SK-N-SH treated with all-trans-retinoic acid at 6 μM for 48 hours (cell line): ENCODE results near the gene PDK4.

ENCODE experiments used
- CSDC2 ChIP-seq: fragments of 250-450 bp; sonication (Bioruptor Pico); IDR thresholded peaks from 2 replicates; pipeline ENCODE4 v1.5.0; 2020; ENCODE audit warnings: mild to moderate bottlenecking, moderate library complexity
- GLIS3 ChIP-seq: fragments of 250-450 bp; sonication (Bioruptor Pico); IDR thresholded peaks from 2 replicates; pipeline ENCODE4 v1.5.0; 2020; ENCODE audit warnings: mild to moderate bottlenecking, moderate library complexity
- ISL1 ChIP-seq: fragments of 250-450 bp; sonication (Bioruptor Pico); IDR thresholded peaks from 2 replicates; pipeline ENCODE4 v2.1.2; 2022; ENCODE audit warnings: mild to moderate bottlenecking, moderate library complexity
- RARB ChIP-seq: fragments of 250-450 bp; sonication (Bioruptor Pico); IDR thresholded peaks from 2 replicates; pipeline ENCODE4 v1.8.0; 2021; ENCODE audit warnings: mild to moderate bottlenecking, moderate library complexity
- ZFP30 ChIP-seq: fragments of 450-650 bp; formaldehyde crosslinking; IDR thresholded peaks from 2 replicates; pipeline ENCODE4 v1.5.0; 2022; ENCODE audit warnings: mild to moderate bottlenecking, moderate library complexity
- TF ChIP-seq, protein P1 (sequence below): fragments of 250-450 bp; sonication (Bioruptor Pico); IDR thresholded peaks from 2 replicates; pipeline ENCODE4 v1.5.1; 2021; ENCODE audit warnings: mild to moderate bottlenecking, moderate library complexity

DNA sequence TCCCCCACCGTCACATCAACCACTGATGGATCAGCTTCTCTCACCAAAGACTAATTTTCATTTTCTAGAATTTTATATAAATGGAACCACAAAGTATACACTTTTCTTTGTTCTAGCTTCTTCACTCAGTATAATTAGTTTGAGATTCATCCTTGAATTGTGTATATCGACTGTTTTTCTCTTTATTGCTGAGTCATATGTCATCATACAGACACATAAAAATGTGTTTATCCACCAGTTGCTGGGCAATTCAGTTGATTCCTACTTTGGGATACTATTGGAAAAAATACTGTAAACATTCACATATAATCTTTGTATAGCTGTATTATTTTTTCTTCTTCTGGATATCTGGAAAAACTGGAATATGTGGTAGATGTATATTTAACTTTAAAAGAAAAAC lies 26.6 kb downstream of the PDK4 start:
- no peak for TF ChIP-seq CSDC2
- no peak for TF ChIP-seq ZFP30
- TF ChIP-seq RARB, result no peak
- TF ChIP-seq ISL1 (CRISPR knock-in tag), result no peak
- TF ChIP-seq, protein P1, sequence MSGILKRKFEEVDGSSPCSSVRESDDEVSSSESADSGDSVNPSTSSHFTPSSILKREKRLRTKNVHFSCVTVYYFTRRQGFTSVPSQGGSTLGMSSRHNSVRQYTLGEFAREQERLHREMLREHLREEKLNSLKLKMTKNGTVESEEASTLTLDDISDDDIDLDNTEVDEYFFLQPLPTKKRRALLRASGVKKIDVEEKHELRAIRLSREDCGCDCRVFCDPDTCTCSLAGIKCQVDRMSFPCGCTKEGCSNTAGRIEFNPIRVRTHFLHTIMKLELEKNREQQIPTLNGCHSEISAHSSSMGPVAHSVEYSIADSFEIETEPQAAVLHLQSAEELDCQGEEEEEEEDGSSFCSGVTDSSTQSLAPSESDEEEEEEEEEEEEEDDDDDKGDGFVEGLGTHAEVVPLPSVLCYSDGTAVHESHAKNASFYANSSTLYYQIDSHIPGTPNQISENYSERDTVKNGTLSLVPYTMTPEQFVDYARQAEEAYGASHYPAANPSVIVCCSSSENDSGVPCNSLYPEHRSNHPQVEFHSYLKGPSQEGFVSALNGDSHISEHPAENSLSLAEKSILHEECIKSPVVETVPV (CRISPR knock-in tag), result no peak
- TF ChIP-seq GLIS3 (CRISPR knock-in tag), result no peak
